ENCODE data around the gene ZNF57. TPM values are rescaled to one million over a fixed set of nuclear protein-coding genes. Genes with fewer than 3 reads are reported as not detected.
"Not testable (repeated sequence)": the region's sequence is repeated elsewhere in the genome, so short reads cannot be mapped to it uniquely, and the experiment has no call there.

The ZNF57 gene
- total and polyA plus RNA-seq, 2 of the 13 experiments (the other 11 are each of a cell fraction or from before 2014, with no cell fraction given): 6.6 to 17.5 TPM

DNA sequence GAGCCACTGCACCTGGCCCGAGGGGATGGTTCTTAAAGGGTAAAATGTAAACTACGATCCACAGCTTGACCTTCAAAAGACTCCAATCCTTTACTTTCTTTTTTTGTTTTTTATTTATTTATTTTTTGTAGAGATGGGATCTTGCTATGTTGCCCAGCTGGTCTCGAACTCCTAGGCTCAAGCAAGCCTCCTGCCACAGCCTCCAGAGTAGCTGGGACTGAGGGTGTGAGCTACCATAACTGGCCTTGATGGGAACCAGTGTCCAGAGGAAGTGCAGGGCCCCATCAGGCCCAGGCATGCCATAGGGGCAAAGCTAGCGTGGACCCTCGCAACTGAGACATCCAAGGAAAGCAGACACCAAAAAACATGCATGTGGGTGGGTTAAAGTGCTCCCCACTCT lies 62.4 kb downstream of the ZNF57 start:
- intact Hi-C loops (cut with micrococcal nuclease; ENCODE audit: unreplicated experiment) (no loop called here), in situ Hi-C loops (cut with HindIII; ENCODE audit: extremely low pct_ligation_motif_present, low pct_unique_long_range_greater_than_20kb) (no loop called here)
- Histone ChIP-seq H3K27ac (ENCODE audit: extremely low read length, insufficient read depth, low read length) (no peak overlapping the region), H3K4me2 (ENCODE audit: low read depth, low read length) (no peak overlapping the region), H2AFZ (ENCODE audit: low read length) (no peak overlapping the region), H3K9me3 (ENCODE audit: low read length) (no peaks in the 10 kb centered on the region), H3K9ac (ENCODE audit: insufficient read depth, low read depth, low read length) (no peak overlapping the region), H3K79me2 (ENCODE audit: insufficient read depth, low read length) (no peaks in the 10 kb centered on the region), H3K27me3 (ENCODE audit: control insufficient read depth in 1 of 2, insufficient read depth in 2 of 2, low read length in 2 of 2) (no peaks in the 10 kb centered on the region), H3K36me3 (replicated peaks in 1 of 2; ENCODE audit: control insufficient read depth in 1 of 2, insufficient read depth in 2 of 2, low read length in 2 of 2) (no peaks in the 10 kb centered on the region), H3K4me3 (replicated peaks in 1 of 3; ENCODE audit: insufficient read depth in 1 of 3, low read depth in 2 of 3, low read length in 3 of 3) (no peak overlapping the region), H3K4me1 (ENCODE audit: insufficient read depth, low read length) (peaks cover 4% of the 10 kb centered on the region; the same call in 1 of the 2 replicates), H4K20me1 (ENCODE audit: insufficient read depth, low read length) (no peaks in the 10 kb centered on the region)
- DNase-seq (ENCODE audit: low spot score) (no peak), FAIRE-seq (no peak), ATAC-seq (no peak)
- BruUV-seq (replicated peaks): no TSS peak
- TF ChIP-seq ZNF121 (CRISPR knock-in tag; IDR thresholded peaks at IDR 0.05): peak; percentile 92
- TF ChIP-seq ARID2 (CRISPR knock-in tag; IDR thresholded peaks at IDR 0.05; ENCODE audit: borderline replicate concordance): no peak
- CTCF ChIA-PET (ENCODE audit: low intra/inter-chr PET ratio, low total read pairs): no interaction called here
- 70% methylated on average over 5 of the region's 5 CpGs for WGBS (ENCODE audit: low lambda C conversion rate)
- POLR2A ChIA-PET: interaction anchor here (1.1 to 1.5 kb wide), 2 partner anchors 13 to 146 kb away, joined by 4 read pairs; no protein-coding TSS in a partner anchor

DNA sequence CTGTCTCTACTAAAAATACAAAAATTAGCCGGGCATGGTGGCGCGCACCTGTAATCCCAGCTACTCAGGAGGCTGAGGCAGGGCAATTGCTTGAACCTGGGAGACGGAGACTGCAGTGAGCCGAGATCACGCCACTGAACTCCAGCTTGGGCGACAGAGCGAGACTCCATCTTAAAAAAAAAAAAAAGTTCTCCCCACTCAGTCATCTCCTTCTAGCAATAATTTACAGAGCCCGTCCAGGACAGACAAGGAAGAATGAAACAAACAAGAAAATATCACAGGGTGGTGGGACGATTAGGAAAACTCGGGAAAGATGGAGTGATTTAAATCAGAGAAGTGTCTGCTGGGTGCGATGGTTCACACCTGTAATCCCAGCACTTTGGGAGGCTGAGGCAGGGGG lies 62.9 kb downstream of the ZNF57 start:
- H3K4me3 ChIP-seq (replicated peaks in 1 of 3; ENCODE audit: insufficient read depth in 1 of 3, low read depth in 2 of 3, low read length in 3 of 3); H3K4me2 ChIP-seq (ENCODE audit: low read depth, low read length); H3K9ac ChIP-seq (ENCODE audit: insufficient read depth, low read depth, low read length); H3K27me3 ChIP-seq (ENCODE audit: control insufficient read depth in 1 of 2, insufficient read depth in 2 of 2, low read length in 2 of 2); DNase-seq (ENCODE audit: low spot score); H2AFZ ChIP-seq (ENCODE audit: low read length); intact Hi-C loops (cut with micrococcal nuclease; ENCODE audit: unreplicated experiment); in situ Hi-C loops (cut with HindIII; ENCODE audit: extremely low pct_ligation_motif_present, low pct_unique_long_range_greater_than_20kb); H3K79me2 ChIP-seq (ENCODE audit: insufficient read depth, low read length); H3K4me1 ChIP-seq (ENCODE audit: insufficient read depth, low read length); H3K27ac ChIP-seq (ENCODE audit: extremely low read length, insufficient read depth, low read length); CTCF ChIA-PET (ENCODE audit: low intra/inter-chr PET ratio, low total read pairs); H4K20me1 ChIP-seq (ENCODE audit: insufficient read depth, low read length); FAIRE-seq; H3K9me3 ChIP-seq (ENCODE audit: low read length); BruUV-seq (replicated peaks); H3K36me3 ChIP-seq (replicated peaks in 1 of 2; ENCODE audit: control insufficient read depth in 1 of 2, insufficient read depth in 2 of 2, low read length in 2 of 2); ATAC-seq: not testable (repeated sequence)
- WGBS (ENCODE audit: low lambda C conversion rate): 57% methylated on average over 12 of the region's 12 CpGs
- POLR2A ChIA-PET: interaction anchor here (1.5 kb wide), 1 partner anchor 13 kb away, joined by 4 read pairs; no protein-coding TSS in a partner anchor

DNA sequence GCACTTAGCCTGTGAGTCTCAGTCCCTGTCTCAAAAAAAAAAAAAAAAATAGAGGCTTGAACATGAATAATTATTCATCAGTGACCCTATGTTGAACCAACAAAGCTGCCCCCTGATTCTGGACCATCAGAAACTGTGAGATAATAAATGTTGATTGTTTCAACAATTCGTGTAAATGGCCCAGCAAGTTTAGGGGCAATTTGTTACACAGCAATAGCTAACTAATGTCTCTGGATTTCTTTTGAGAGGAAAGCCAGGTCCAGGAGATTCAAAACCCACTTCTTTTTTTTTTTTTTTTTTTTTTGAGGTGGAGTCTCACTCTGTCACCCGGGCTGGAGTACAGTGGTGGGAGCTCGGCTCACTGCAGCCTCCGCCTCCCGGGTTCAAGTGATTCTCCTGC lies 64.1 kb downstream of the ZNF57 start:
- Histone ChIP-seq H3K36me3 (replicated peaks in 1 of 2; ENCODE audit: control insufficient read depth in 1 of 2, insufficient read depth in 2 of 2, low read length in 2 of 2) (no peaks in the 10 kb centered on the region), H3K79me2 (ENCODE audit: insufficient read depth, low read length) (no peaks in the 10 kb centered on the region), H3K4me3 (replicated peaks in 1 of 3; ENCODE audit: insufficient read depth in 1 of 3, low read depth in 2 of 3, low read length in 3 of 3) (no peak overlapping the region), H3K27me3 (ENCODE audit: control insufficient read depth in 1 of 2, insufficient read depth in 2 of 2, low read length in 2 of 2) (no peaks in the 10 kb centered on the region), H2AFZ (ENCODE audit: low read length) (no peak overlapping the region), H3K9ac (ENCODE audit: insufficient read depth, low read depth, low read length) (no peak overlapping the region), H3K9me3 (ENCODE audit: low read length) (no peaks in the 10 kb centered on the region), H3K4me2 (ENCODE audit: low read depth, low read length) (no peak overlapping the region), H3K4me1 (ENCODE audit: insufficient read depth, low read length) (peaks cover 17% of the 10 kb centered on the region), H3K27ac (ENCODE audit: extremely low read length, insufficient read depth, low read length) (no peak overlapping the region), H4K20me1 (ENCODE audit: insufficient read depth, low read length) (no peaks in the 10 kb centered on the region)
- no peak for DNase-seq (ENCODE audit: low spot score)
- intact Hi-C loops (cut with micrococcal nuclease; ENCODE audit: unreplicated experiment) (no loop called here), in situ Hi-C loops (cut with HindIII; ENCODE audit: extremely low pct_ligation_motif_present, low pct_unique_long_range_greater_than_20kb) (no loop called here)
- POLR2A ChIA-PET: no interaction called here
- WGBS (ENCODE audit: low lambda C conversion rate): 82% methylated on average over 5 of the region's 5 CpGs
- CTCF ChIA-PET (ENCODE audit: low intra/inter-chr PET ratio, low total read pairs): no interaction called here
- peak; percentile 87 for TF ChIP-seq RBAK (CRISPR knock-in tag; IDR thresholded peaks at IDR 0.05)
- no peak for TF ChIP-seq HOXA3 (CRISPR knock-in tag; IDR thresholded peaks at IDR 0.05)
- BruUV-seq (replicated peaks): no TSS peak
- no peak for FAIRE-seq
- ATAC-seq: no peak
